Measurements from ENCODE around the gene OCA2. TPM values are rescaled to one million over a fixed set of nuclear protein-coding genes. Genes with fewer than 3 reads are reported as not detected.
"Not testable (repeated sequence)": the region's sequence is repeated elsewhere in the genome, so short reads cannot be mapped to it uniquely, and the experiment has no call there.

OCA2 gene
- total RNA-seq, 2 experiments from 2014 or later, result not detected

DNA sequence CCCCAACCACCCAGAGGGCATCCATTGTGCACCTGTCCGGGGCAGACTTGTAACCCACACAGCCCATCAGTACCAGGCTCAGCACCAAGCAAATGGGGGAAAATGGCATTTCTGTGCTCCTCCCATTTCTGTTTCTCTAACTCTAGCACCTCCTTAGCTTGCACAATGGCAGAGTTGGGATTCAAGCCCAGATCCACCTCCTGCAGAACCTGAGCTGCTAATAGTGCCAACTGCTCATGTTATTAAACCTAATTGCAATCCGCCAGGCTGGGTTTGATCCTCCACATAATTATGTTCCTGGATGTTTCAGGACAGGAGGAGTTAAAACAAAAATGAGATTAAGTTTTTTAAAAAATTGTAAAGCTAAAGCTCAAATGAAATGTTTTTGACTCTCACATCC lies 235.0 kb downstream of the OCA2 start:
- H3K27me3 Mint-ChIP-seq, result no peaks in the 10 kb centered on the region
- H3K9me3 Mint-ChIP-seq, result peaks cover 10% of the 10 kb centered on the region
- H3K4me3 Mint-ChIP-seq, result no peak overlapping the region
- no peak for DNase-seq
- H3K27ac Mint-ChIP-seq, result no peak overlapping the region
- no peaks in the 10 kb centered on the region for H3K36me3 Mint-ChIP-seq (ENCODE audit: low read depth)
- ChIA-PET POLR2A (no interaction called here), CTCF (no interaction called here)
- H3K4me1 Mint-ChIP-seq, result no peaks in the 10 kb centered on the region

DNA sequence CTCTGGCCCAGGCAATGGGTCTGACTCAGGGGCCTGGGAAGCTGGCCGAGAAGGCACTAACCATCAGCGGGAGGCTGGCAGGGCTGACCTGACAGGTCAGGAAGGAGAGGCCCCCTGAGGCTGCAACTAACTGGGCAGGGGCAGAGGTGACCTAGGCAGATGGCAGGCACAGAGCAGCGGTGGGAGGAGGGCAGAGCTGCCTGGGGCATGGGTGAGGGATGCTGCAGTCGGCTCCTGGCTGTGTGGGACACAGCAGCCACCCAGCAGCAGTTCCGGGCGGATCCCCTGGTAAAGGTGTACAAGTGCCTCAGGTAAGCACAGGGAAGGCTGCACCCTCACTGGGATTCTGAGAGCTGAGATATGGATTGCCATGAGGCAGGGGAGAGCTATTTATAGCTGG lies 236.1 kb downstream of the OCA2 start:
- Mint-ChIP-seq H3K4me1 (no peaks in the 10 kb centered on the region), H3K36me3 (ENCODE audit: low read depth) (no peaks in the 10 kb centered on the region), H3K27ac (no peak overlapping the region), H3K27me3 (no peaks in the 10 kb centered on the region), H3K9me3 (peaks cover 7% of the 10 kb centered on the region), H3K4me3 (no peak overlapping the region)
- no peak for DNase-seq
- ChIA-PET CTCF (no interaction called here), POLR2A (no interaction called here)

DNA sequence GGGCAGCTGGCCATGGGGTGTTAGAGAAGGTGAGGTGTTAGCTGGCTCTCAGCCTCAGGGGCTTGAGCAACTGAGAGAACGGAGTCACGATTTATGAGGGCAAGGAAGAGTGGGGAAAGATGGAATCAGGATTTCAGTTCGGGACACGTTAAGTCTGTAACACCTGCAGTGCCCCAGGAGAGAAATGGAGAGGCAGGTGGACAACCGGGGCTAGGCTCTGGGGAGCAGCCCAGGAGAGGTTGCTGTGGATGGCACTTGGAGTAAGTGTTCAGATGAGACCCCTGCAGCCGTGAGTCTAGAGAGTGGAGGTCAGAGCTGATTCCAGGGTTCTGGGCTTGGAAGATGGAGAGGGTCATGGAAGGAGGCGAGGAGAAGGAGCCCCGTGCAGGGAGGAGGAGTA lies 237.9 kb downstream of the OCA2 start:
- H3K36me3 Mint-ChIP-seq (ENCODE audit: low read depth), result no peaks in the 10 kb centered on the region
- ChIA-PET POLR2A (no interaction called here), CTCF (no interaction called here)
- DNase-seq, result no peak
- H3K27me3 Mint-ChIP-seq, result no peaks in the 10 kb centered on the region
- H3K9me3 Mint-ChIP-seq, result peaks cover 11% of the 10 kb centered on the region
- H3K4me1 Mint-ChIP-seq, result no peaks in the 10 kb centered on the region
- no peak overlapping the region for H3K4me3 Mint-ChIP-seq
- no peak overlapping the region for H3K27ac Mint-ChIP-seq

DNA sequence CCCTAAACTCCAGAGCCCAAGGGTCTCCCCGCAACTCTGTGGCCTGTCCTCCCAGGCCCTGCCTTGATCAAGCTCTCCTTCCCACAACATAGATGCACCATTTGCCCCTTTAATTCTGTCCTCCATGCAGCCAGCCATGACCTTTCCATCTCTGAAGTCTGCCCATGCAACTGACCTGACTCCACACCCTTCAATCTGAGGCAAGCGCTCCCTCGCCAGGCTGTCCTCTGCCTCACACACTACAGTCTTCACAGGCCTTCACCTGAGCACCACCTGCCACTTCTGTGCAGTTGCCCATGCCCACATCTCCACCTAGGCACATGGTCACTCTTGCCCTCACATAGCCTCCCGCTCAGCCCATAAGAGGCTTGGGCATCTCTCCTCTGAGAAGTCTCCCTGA lies 244.0 kb downstream of the OCA2 start:
- H3K9me3 Mint-ChIP-seq, result peaks cover 19% of the 10 kb centered on the region
- H3K4me3 Mint-ChIP-seq, result no peak overlapping the region
- no peaks in the 10 kb centered on the region for H3K4me1 Mint-ChIP-seq
- ChIA-PET POLR2A (no interaction called here), CTCF (no interaction called here)
- H3K27me3 Mint-ChIP-seq, result no peaks in the 10 kb centered on the region
- H3K36me3 Mint-ChIP-seq (ENCODE audit: low read depth), result no peaks in the 10 kb centered on the region
- no peak overlapping the region for H3K27ac Mint-ChIP-seq
- no peak for DNase-seq

DNA sequence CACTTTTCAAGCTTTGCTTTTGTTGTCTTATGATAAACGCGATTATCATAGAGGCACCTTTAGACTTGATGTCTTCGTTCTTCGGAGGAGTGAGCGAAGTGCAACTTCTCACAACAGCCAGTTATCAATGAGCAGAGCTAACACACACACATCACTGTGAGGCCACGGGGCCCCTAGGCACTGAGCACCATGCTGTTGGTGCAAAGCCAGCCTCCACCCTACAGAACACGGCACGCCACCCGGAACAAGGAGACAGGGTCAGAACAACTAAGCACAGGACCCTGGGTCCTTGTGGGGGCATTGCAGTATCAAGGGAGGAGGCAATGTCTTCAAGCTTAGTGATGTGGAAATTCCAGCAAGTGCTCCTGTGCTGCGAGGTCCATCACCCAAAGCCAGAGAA lies 244.5 kb downstream of the OCA2 start:
- ChIA-PET CTCF (no interaction called here), POLR2A (no interaction called here)
- Mint-ChIP-seq H3K4me3 (no peak overlapping the region), H3K9me3 (peaks cover 22% of the 10 kb centered on the region), H3K36me3 (ENCODE audit: low read depth) (no peaks in the 10 kb centered on the region), H3K27ac (no peak overlapping the region), H3K27me3 (no peaks in the 10 kb centered on the region), H3K4me1 (no peaks in the 10 kb centered on the region)
- no peak for DNase-seq

DNA sequence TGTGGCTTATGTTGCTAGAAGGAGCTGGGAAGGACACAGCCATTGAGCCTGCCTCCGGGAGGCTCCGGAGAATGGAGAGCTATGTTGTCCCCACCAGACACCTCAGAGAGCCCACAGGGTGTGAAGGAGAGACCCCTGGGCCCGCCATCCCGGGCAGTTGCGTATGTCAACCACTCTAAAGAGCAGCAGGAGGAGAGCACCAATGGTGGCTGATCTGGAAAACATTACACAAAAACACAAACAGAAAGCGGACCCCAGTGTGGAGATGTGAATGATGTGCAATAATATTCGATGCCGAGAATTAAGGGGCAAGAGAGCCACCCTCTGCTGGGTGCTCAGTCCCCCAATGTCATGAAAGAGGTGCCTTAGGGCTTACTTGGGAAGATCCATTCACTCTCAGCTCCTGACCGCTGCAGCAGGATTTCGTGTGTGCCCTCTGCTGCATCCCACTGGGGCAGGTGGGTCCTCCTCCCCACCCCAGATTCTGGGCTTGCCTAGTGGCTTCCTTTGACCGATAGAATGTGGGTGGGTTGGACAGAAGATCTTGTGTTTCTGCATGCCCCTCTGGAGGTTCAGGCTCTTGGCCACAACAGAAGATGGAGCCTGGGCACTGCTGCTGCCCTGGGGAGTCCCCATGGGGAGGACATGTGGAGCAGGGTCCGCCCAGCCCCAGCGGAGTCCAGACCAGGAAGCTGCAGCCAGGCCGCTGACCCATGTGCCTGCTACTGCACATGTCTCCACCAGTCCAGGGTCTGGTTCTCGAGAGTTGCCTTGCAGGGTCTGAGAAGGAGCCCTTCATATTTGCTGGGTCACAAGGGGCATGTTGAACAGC lies 245.3 kb downstream of the OCA2 start:
- H3K36me3 Mint-ChIP-seq (ENCODE audit: low read depth), result no peaks in the 10 kb centered on the region
- POLR2A ChIA-PET, result no interaction called here
- H3K9me3 Mint-ChIP-seq, result peaks cover 28% of the 10 kb centered on the region
- CTCF ChIA-PET, result no interaction called here
- no peak for DNase-seq
- no peaks in the 10 kb centered on the region for H3K4me1 Mint-ChIP-seq
- H3K27me3 Mint-ChIP-seq, result no peaks in the 10 kb centered on the region
- H3K27ac Mint-ChIP-seq, result no peak overlapping the region
- no peak overlapping the region for H3K4me3 Mint-ChIP-seq

DNA sequence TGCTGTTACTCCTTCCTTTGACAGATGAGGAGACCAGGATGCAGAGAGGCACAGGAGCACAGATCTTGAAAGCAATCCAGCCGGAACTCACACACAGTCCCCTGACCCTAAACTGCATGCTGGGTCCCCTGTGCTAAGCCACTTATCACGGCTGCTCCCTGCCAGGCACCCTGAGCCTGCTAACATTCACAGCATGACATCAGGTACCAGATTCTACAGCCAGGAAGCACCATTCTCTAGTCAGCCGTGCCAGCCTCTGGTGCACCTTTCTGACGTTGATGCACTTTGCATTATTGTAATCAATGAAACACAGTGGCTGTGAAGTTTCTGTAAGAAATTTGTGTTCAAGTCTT lies 247.3 kb downstream of the OCA2 start:
- H3K4me3 Mint-ChIP-seq, result no peak overlapping the region
- H3K27ac Mint-ChIP-seq, result no peak overlapping the region
- POLR2A ChIA-PET, result no interaction called here
- H3K4me1 Mint-ChIP-seq, result no peaks in the 10 kb centered on the region
- H3K9me3 Mint-ChIP-seq, result peaks cover 29% of the 10 kb centered on the region
- H3K27me3 Mint-ChIP-seq, result no peaks in the 10 kb centered on the region
- no peaks in the 10 kb centered on the region for H3K36me3 Mint-ChIP-seq (ENCODE audit: low read depth)
- CTCF ChIA-PET, result no interaction called here
- DNase-seq, result no peak

DNA sequence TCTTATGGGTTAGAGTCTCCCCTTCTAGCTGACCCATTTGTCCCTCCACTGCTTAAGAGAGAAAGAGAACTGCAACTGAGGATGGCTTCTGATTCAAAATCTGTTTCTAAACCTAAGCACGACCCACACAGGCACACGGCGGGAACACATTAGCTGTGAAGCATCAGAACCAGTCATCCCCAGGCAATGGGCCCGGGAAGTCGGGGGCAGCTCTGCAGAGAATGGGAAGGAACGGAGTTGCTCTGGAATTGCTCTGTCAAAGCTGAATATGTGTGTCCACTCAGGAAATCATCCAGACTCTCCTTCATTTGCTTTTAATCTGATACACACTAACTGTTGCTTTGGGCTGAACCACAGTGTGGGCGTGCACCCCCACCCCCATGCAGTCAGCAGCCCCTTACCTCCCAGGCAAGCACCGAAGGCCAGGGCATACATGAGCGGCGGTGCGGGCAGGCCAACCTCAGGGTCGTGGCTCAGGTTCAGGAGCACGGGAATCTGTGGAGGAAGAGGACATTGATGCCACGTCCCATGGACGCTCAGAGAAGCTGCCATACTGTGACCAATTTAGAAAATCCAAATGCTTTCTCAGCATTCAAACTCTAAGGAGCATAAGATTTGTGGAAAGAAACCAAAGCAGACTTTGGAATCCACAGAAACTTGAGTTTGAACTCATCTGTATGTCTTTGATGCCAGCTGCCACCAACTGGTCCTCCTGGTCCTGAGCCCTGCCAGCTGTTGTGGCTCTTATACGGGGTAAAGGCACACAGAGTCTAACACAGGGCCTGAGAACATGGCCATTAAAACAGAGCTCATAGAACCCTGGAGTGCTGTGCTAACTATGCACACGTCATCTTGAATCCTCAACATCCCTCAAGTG lies 247.9 kb downstream of the OCA2 start:
- Mint-ChIP-seq H3K27ac (no peak overlapping the region), H3K4me1 (no peaks in the 10 kb centered on the region), H3K4me3 (no peak overlapping the region), H3K27me3 (no peaks in the 10 kb centered on the region), H3K36me3 (ENCODE audit: low read depth) (no peaks in the 10 kb centered on the region), H3K9me3 (peaks cover 26% of the 10 kb centered on the region)
- DNase-seq, result no peak
- ChIA-PET CTCF (no interaction called here), POLR2A (no interaction called here)

DNA sequence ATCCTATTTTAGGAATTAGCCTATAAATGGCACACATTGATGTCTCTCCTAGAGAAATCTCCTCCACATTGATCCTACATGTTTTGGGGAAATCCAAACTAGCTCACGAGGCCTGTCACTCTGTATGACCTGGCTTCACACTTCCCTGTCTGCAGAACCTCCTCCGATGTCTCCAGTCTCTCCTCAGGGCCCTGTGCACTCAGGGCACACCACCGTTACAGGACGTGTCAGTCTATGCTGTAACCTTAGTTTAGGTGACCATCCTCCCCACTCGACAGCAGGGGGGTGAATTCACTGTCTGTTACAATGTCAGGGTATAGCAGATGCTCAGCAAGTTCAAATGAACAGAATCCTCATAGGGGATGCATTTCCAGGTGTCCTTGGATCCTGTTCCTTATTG lies 249.1 kb downstream of the OCA2 start:
- Mint-ChIP-seq H3K4me3 (no peak overlapping the region), H3K27me3 (no peaks in the 10 kb centered on the region), H3K27ac (no peak overlapping the region)

DNA sequence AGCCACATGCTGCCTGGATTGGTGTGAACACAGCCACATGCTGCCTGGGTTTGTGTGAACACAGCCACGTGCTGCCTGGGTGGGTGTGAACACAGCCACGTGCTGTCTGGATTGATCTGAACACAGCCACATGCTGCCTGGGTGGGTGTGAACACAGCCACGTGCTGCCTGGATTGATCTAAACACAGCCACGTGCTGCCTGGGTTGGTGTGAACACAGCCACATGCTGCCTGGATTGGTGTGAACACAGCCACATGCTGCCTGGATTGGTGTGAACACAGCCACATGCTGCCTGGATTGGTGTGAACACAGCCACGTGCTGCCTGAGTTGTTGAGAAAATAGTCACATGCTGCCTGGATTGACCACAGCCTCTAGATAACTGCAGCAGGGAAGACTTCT lies 250.2 kb downstream of the OCA2 start:
- H3K9me3 Mint-ChIP-seq, result peaks cover 24% of the 10 kb centered on the region
- H3K27me3 Mint-ChIP-seq, result not testable (repeated sequence)

More for the DNA sequence above, 249.1 kb downstream of the OCA2 start:
- no peak for DNase-seq
- peaks cover 23% of the 10 kb centered on the region for H3K9me3 Mint-ChIP-seq
- CTCF ChIA-PET, result no interaction called here
- no peaks in the 10 kb centered on the region for H3K4me1 Mint-ChIP-seq
- POLR2A ChIA-PET, result no interaction called here
- no peaks in the 10 kb centered on the region for H3K36me3 Mint-ChIP-seq (ENCODE audit: low read depth)

DNA sequence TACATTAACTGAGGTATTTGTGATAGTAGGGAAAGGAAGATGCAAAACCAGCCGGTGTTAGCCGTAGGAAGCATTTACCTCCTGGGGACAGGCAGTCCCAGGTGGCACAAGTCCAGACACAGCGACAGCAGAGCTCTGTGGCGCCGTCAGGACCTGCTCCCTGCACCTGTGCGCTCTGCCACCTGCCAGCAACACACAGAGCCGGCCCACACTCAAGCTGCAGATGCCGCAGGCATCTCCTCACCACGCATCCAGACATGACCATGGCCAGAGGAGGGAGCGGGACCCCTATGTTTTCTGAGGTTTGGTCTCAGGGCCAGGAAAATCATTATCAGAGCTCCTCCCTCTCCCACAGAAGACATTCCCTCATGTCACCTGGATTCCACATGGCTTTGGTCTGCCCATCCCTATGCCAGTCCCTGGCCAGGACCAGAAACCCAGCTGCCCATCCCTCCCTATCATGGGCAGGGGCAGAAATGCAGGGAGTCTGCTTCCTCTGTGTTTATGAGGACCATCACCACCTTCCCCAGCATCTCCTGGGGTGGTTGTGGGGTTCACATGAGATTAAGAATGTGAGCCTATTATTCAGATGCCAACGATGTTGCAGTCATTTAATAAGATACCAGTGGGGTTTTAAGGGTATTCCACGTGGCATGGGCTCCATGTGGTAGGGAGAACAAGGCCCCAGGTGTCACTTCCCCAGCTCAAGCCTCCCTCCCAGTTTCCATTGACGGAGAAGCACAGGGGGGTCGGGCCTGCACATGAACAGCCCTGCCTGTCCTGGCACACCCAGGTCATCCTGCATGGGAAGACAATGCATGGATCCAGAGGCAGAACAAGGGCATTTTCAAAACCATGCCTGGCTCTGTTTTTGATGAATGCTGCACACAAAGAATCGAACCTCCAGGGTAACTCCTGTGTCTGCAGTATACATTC lies 251.1 kb downstream of the OCA2 start:
- Mint-ChIP-seq H3K4me1 (no peaks in the 10 kb centered on the region), H3K27ac (no peak overlapping the region), H3K9me3 (peaks cover 21% of the 10 kb centered on the region), H3K36me3 (ENCODE audit: low read depth) (no peaks in the 10 kb centered on the region), H3K4me3 (no peak overlapping the region), H3K27me3 (no peaks in the 10 kb centered on the region)
- no peak for DNase-seq
- ChIA-PET POLR2A (no interaction called here), CTCF (no interaction called here)

More for the DNA sequence above, 250.2 kb downstream of the OCA2 start:
- H3K36me3 Mint-ChIP-seq (ENCODE audit: low read depth); CTCF ChIA-PET; H3K4me1 Mint-ChIP-seq; H3K27ac Mint-ChIP-seq; DNase-seq; H3K4me3 Mint-ChIP-seq; POLR2A ChIA-PET: not testable (repeated sequence)

DNA sequence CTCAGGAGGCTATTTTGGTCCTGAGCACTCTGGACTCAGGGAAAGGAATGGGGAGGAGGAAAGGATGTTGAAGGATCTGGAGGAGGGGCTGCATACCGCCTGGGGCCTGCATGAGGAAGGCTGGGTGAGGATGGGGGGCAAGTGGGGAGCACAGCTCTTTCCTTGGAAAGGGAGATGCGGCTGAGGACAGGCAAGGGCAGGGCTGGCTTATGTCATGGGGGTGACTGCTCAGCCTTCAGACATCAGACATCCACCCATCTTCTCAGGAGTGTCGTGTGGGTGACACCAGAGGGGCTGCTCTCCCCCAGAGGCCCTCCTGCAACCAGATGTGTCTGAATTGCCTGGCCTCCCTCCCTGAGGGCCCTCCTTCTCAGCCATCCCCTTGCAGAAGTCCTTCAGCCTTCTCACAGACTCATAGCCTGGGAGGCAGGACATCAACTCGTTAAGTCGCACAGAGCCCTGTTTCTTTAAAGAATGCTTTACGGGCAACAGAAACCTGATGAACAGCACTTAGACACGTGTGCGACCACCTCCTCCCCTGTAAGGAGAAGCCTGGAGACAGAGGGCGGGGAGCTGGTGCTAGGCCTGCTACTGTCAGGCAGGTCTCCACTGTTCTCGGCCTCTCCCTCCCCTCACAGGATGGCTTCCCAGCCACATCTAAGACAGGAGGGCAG lies 252.3 kb downstream of the OCA2 start:
- POLR2A ChIA-PET, result no interaction called here
- no peaks in the 10 kb centered on the region for H3K27me3 Mint-ChIP-seq
- no peaks in the 10 kb centered on the region for H3K36me3 Mint-ChIP-seq (ENCODE audit: low read depth)
- no peaks in the 10 kb centered on the region for H3K4me1 Mint-ChIP-seq
- peaks cover 21% of the 10 kb centered on the region for H3K9me3 Mint-ChIP-seq
- H3K4me3 Mint-ChIP-seq, result no peak overlapping the region
- CTCF ChIA-PET, result no interaction called here
- DNase-seq, result no peak
- no peak overlapping the region for H3K27ac Mint-ChIP-seq
